Glutamatergic neuron (in vitro differentiated cells): ENCODE data around the gene NSG1. TPM values are rescaled to one million over a fixed set of nuclear protein-coding genes. Genes with fewer than 3 reads are reported as not detected.

Source experiments
- DNase-seq: peaks from one replicate; pipeline ENCODE4 v3.0.0; 2022
- H3K27ac Mint-ChIP-seq: one replicate; pipeline ENCODE4 v1.8.0; 2020; ENCODE audit warnings: mild to moderate bottlenecking, mixed read lengths, inconsistent platforms; ENCODE audit not compliant: unreplicated experiment
- H3K27me3 Mint-ChIP-seq: one replicate; pipeline ENCODE4 v1.8.0; 2020; ENCODE audit warnings: mild to moderate bottlenecking, moderate library complexity, mixed read lengths, inconsistent platforms; ENCODE audit not compliant: unreplicated experiment
- H3K36me3 Mint-ChIP-seq: one replicate; pipeline ENCODE4 v1.8.0; 2020; ENCODE audit warnings: mild to moderate bottlenecking, mixed read lengths, inconsistent platforms; ENCODE audit not compliant: unreplicated experiment
- H3K4me1 Mint-ChIP-seq: one replicate; pipeline ENCODE4 v1.8.0; 2020; ENCODE audit warnings: mild to moderate bottlenecking, low read depth, mixed read lengths, inconsistent platforms; ENCODE audit not compliant: unreplicated experiment
- H3K4me3 Mint-ChIP-seq: one replicate; pipeline ENCODE4 v1.8.0; 2020; ENCODE audit warnings: mild to moderate bottlenecking, mixed read lengths, inconsistent platforms; ENCODE audit not compliant: unreplicated experiment
- H3K9me3 Mint-ChIP-seq: one replicate; pipeline ENCODE4 v1.8.0; 2020; ENCODE audit warnings: mild to moderate bottlenecking, moderate library complexity, mixed read lengths, inconsistent platforms; ENCODE audit not compliant: unreplicated experiment
- CTCF ChIP-seq: fragments of 200-600 bp; sonication (generic); IDR thresholded peaks from one replicate; pipeline ENCODE4 v1.5.0; 2021; ENCODE audit not compliant: partially characterized antibody, unreplicated experiment
- total RNA-seq: library from RNA; stranded (reverse); fragmentation: NEBNext Ultra II Directional; extraction: Animal tissue kit (Norgen Biotek cat#: 25700); gene quantifications from one replicate; pipeline ENCODE4 v1.2.1, GENCODE V29; 2021; ENCODE audit not compliant: unreplicated experiment

NSG1 gene
- total RNA-seq, 1 donor from 2014 or later: 208 TPM

DNA sequence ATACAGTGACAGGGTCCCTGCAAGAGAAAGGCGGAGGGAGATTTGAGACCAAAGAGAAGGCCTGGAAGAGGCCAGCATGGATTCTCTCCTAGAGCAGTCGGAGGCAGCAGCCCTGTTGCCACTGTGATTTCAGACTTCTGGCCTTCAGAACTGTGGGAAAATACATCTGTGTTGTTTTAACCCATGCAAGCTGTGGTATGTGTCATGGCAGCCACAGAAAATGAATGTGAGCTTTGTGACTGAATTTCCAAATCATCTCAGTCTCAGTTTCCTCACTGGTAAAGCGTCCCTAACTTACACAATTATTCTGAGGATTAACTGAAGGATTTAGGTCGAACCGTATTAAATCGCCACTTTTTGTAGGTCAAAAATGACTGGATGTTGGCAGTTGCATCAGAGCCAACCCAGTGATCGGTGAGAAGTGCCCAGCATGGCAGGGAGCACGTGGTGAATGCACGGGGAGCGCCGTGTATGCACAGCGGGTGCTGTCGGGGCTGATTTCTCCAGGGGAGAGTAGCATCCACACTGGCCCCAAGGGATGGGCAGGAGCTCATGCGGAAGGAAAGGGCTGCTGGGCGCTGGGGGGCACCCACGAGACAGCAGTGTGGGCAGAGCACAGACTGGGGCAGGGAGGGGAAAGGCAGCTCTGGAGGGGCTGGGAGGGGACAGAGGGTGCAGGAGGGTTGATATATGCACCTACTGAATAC, 23.8 kb upstream of the NSG1 start:
- Mint-ChIP-seq H3K36me3 (peaks cover 19% of the 10 kb centered on the region), H3K4me1 (no peaks in the 10 kb centered on the region), H3K9me3 (peaks cover 7% of the 10 kb centered on the region), H3K27ac (no peak overlapping the region), H3K27me3 (peaks cover 4% of the 10 kb centered on the region), H3K4me3 (no peak overlapping the region)
- no peak for TF ChIP-seq CTCF
- no peak for DNase-seq

DNA sequence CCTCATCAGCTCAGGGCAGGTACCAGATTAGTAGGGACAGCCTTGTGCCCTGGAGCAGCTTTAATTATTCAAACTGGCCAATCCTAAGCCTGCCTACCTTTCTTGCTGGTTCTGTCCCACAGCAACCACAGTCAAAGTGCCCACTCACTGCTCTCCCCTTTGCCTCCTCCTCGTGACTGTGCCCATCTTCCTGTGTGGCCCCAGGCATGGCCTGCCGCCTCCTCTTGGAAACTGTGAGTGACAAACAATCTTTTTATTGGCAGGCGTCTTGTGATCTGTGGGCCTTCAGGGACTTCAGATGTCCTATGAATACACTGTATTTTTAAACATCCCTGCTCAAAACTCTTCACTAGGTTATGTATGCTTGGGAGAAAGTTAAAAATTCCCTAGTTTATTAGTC, 22.8 kb upstream of the NSG1 start:
- peaks cover 19% of the 10 kb centered on the region for H3K36me3 Mint-ChIP-seq
- H3K27me3 Mint-ChIP-seq: peaks cover 6% of the 10 kb centered on the region
- TF ChIP-seq CTCF: no peak
- H3K4me3 Mint-ChIP-seq: no peak overlapping the region
- no peak overlapping the region for H3K27ac Mint-ChIP-seq
- peaks cover 7% of the 10 kb centered on the region for H3K9me3 Mint-ChIP-seq
- no peaks in the 10 kb centered on the region for H3K4me1 Mint-ChIP-seq
- no peak for DNase-seq

GRCh38 chr4:4364486-4365208, 22.3 kb upstream of the NSG1 start:
- H3K27ac Mint-ChIP-seq: no peak overlapping the region
- no peak for TF ChIP-seq CTCF
- no peaks in the 10 kb centered on the region for H3K4me1 Mint-ChIP-seq
- H3K4me3 Mint-ChIP-seq: no peak overlapping the region
- peaks cover 8% of the 10 kb centered on the region for H3K9me3 Mint-ChIP-seq
- H3K27me3 Mint-ChIP-seq: peaks cover 8% of the 10 kb centered on the region
- peaks cover 21% of the 10 kb centered on the region for H3K36me3 Mint-ChIP-seq
- no peak for DNase-seq

DNA sequence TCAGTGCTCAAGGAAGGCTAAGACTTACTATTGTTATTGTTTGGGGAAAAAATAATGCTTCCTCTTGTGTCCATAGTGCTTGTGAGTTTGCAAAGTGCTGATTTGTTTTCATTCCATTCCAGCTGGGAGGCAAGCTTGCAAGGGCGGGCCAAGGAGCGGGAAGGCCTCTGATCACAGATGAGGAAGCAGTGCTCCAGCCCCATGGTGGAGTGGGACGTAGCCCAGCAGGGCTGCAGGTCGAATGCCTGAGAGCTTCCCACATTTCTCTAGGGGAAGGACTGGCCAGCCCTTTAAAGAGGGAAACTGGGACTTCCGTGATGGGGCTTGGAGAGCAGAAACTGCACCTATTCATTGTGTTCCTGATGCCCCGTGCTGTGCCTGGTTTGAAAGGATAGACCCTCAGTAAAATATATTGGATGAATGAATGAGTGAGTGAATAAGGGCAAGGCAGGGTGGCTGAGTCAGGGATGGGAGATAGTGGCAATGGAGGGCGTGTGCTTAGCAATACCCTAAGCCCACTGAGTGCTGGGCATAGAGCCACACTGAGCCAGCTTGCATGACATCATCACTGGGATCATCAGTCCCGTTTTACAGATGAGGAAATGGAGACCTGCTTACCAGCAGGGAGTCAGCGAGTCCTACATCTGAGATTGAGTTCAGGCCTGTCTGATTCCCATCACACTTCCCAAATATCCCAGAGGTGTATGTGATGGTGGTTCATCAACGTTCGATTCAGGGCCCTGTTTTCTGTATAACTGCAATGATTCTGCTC, 17.9 kb upstream of the NSG1 start:
- no peak overlapping the region for H3K4me3 Mint-ChIP-seq
- H3K27me3 Mint-ChIP-seq: peaks cover 14% of the 10 kb centered on the region
- H3K9me3 Mint-ChIP-seq: peaks cover 9% of the 10 kb centered on the region
- H3K27ac Mint-ChIP-seq: no peak overlapping the region
- no peak for DNase-seq
- H3K36me3 Mint-ChIP-seq: peaks cover 25% of the 10 kb centered on the region
- no peaks in the 10 kb centered on the region for H3K4me1 Mint-ChIP-seq
- TF ChIP-seq CTCF: no peak
